ENCODE measurements around the gene ZDHHC11. TPM values are rescaled to one million over a fixed set of nuclear protein-coding genes. Genes with fewer than 3 reads are reported as not detected.

The ZDHHC11 gene, protein sequence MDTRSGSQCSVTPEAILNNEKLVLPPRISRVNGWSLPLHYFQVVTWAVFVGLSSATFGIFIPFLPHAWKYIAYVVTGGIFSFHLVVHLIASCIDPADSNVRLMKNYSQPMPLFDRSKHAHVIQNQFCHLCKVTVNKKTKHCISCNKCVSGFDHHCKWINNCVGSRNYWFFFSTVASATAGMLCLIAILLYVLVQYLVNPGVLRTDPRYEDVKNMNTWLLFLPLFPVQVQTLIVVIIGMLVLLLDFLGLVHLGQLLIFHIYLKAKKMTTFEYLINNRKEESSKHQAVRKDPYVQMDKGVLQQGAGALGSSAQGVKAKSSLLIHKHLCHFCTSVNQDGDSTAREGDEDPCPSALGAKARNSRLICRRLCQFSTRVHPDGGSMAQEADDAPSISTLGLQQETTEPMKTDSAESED
- total RNA-seq = 1.00 and 1.7 TPM in 2 replicates

DNA sequence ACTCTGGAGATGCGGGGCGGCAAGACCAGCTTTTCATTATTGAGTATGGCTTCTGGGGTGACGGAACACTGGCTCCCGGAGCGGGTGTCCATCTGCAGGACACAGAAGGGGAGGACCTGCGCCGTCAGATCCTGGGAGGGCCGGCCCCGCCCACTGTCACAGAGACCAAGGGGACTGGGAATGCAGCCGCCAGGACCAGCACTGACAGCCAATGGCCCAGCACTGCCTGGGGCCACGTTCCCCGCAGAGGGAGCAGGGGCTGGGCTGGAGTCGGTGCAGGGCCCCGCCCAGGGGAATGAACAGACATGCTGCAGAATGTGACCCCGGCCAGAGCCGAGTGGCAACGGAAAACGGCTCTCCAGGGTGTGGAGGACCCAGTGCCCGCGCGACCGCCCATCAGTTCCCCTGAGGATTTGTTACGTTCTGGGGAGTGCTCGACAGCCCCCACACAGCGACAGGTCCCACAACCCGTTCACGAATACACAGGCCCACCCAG is at the start of gene ZDHHC11:
Gene ZDHHC11, minus strand, starts transcription at position 476 of the 496 bp plus-strand sequence. Its CDS starts 384 bp downstream, at position 92.

DNA sequence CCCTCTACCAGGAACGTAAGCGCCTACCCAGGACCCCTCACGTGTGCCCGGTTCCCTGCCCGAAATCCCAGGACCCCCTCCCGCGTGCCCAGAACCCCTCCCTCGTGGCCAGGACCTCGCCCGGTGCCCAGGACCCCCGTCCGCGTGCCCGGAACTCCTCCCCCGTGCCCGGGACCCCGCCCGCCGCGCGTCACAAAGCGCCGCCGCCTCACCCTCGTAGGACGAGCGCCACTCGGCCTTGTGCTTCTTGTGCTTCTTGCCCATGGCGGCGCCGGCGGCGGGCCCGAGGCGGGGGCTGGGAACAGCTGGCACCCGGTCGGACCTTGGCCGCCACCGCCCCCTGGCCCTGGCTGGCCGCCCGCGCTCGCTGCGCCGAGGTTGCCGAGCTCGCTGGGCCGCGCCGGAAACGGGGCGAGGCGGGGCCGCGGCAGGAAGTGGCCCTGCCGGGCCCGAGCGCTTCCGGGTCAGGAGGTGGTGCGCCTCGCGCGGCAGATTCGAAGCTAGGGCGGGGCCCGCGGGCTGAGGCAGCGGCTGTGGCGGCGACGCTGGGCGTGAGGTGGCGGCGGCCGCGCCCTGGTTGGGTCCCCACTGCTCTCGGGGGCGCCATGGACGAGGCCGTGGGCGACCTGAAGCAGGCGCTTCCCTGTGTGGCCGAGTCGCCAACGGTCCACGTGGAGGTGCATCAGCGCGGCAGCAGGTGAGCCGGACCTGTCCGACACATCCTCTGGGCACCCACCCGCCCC is 41.8 kb upstream of the ZDHHC11 start, which contains the start of the genes BRD9 and TRIP13:
Gene BRD9, minus strand, starts transcription at position 408 of the 743 bp plus-strand sequence. Its CDS starts 144 bp downstream, at position 264.
Gene TRIP13, plus strand, starts transcription at position 491 of the 743 bp plus-strand sequence. Its CDS starts 115 bp downstream, at position 606.

DNA sequence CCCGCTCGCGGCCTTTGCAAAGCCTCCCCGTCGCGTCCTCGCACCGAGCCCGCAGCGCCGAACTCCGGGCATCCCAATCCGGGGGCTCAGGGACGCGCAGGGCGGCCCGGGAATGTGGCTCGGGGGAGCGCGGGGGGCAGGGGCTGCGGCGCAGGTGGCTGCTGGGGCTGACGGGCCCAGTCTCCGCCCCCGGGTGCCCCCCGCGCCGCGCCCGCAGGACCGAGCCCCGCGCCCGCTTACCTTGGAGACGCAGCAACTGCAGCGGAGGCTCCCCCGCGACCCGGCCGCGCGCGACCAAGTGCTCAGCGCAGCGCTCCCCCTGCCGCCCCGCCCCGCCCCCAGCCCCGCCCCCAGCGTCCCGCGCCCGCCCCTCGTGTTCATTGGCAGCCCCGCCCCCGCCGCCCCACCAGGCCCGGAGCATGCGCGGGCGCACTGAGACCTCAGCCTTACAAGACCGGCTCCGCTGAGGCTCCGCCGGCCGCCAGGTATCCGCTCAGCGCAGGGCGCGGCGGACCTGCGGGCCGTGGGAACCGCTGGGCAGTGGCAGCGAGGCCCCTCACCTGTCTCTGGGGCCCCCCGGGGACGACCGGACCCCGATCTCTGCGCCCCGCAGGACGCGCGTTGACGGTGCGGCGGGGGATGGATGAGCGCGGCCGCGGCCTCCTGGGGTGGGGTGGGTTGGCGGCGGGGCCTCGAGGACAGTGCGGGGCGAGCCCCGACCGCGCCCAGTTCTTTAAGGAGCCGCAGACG is 66.2 kb downstream of the ZDHHC11 start, which contains the start of gene ZDHHC11B:
Gene ZDHHC11B, minus strand, starts transcription at position 302 of the 750 bp plus-strand sequence. CDS start 17,810 bp downstream, outside the sequence.

Other genes starting within 250 kb of the ZDHHC11 start
- gene CEP72, start 238.6 kb downstream of the ZDHHC11 start, total RNA-seq = 1.1 and 2.0 TPM in 2 replicates
- 0.09 and 0.14 TPM in 2 replicates for gene TPPP, start 157.6 kb downstream of the ZDHHC11 start, total RNA-seq
- gene ZDHHC11B, start 66.3 kb downstream of the ZDHHC11 start, total RNA-seq = under 0.01 and 0.09 TPM in 2 replicates
- gene BRD9, start 41.8 kb upstream of the ZDHHC11 start, total RNA-seq = 42.4 and 45.2 TPM in 2 replicates
- 3.4 and 4.6 TPM in 2 replicates for gene TRIP13, start 41.9 kb upstream of the ZDHHC11 start, total RNA-seq
- gene NKD2, start 157.8 kb upstream of the ZDHHC11 start, total RNA-seq = 12.0 and 25.7 TPM in 2 replicates